HepG2 (cell line): ENCODE results near the gene CFAP210. TPM values are rescaled to one million over a fixed set of nuclear protein-coding genes. Genes with fewer than 3 reads are reported as not detected.
A peak's percentile ranks its signal among the peaks of the same experiment; 100 is the strongest.

ENCODE experiments used
- AGO2 ChIP-seq: fragments of 200-400 bp; formaldehyde crosslinking; optimal IDR thresholded peaks from 2 replicates; pipeline ENCODE3; 2017; ENCODE audit warnings: mild to moderate bottlenecking, low read depth, low read length, moderate library complexity
- FOXK1 ChIP-seq: sonication (generic); formaldehyde crosslinking; IDR thresholded peaks from 2 replicates; pipeline ENCODE4 v1.4.0; 2020; ENCODE audit warnings: low read depth, missing genetic modification reagents, borderline replicate concordance
- IRF2 ChIP-seq: IDR thresholded peaks from 2 replicates; pipeline ENCODE4 v1.6.1; 2018; ENCODE audit warnings: missing genetic modification reagents, missing compliant biosample characterization
- RXRA ChIP-seq: sonication (generic); formaldehyde crosslinking; IDR thresholded peaks from 2 replicates; pipeline ENCODE4 v1.5.1; 2020; ENCODE audit warnings: missing genetic modification reagents
- TAF15 ChIP-seq: fragments of 200-400 bp; formaldehyde crosslinking; IDR thresholded peaks from one replicate; pipeline ENCODE4 v1.6.1; 2018; ENCODE audit warnings: mild to moderate bottlenecking, low read depth, low read length; ENCODE audit not compliant: poor library complexity, severe bottlenecking
- ZNF224 ChIP-seq: sonication (generic); formaldehyde crosslinking; IDR thresholded peaks from 2 replicates; pipeline ENCODE4 v1.5.0; 2020; ENCODE audit warnings: mild to moderate bottlenecking, missing genetic modification reagents
- ZNF296 ChIP-seq: sonication (generic); formaldehyde crosslinking; conservative IDR thresholded peaks from 2 replicates; pipeline ENCODE4 v1.5.0; 2020; ENCODE audit warnings: mild to moderate bottlenecking, missing genetic modification reagents
- ZSCAN12 ChIP-seq: sonication (generic); formaldehyde crosslinking; IDR thresholded peaks from 2 replicates; pipeline ENCODE4 v1.9.0; 2021; ENCODE audit warnings: mild to moderate bottlenecking, missing genetic modification reagents
- polyA plus RNA-seq, 8 experiments: library from polyadenylated mRNA; depleted of rRNA in 3 of 8; stranded (reverse) in 7 of 8; unstranded in 1 of 8; fragments of >200 nt; fragmentation: Illumina TruSeq in 4 of 8; extraction: Trizol in 4 of 8; gene quantifications; 2 replicates each; pipeline versions ENCODE4 v1.2.1 to v1.2.3, GENCODE V29; 2011 to 2016; ENCODE audit warnings: low read depth in 4 of 8, missing spikeins in 1 of 8, mixed read lengths in 1 of 8; ENCODE audit not compliant: insufficient read depth in 1 of 8
- total RNA-seq, 5 experiments: library from RNA; depleted of rRNA; stranded (reverse); fragments of >200 nt; fragmentation: Illumina TruSeq; extraction: Trizol; gene quantifications; 2 replicates each; pipeline ENCODE4 v1.2.3, GENCODE V29; 2016; ENCODE audit warnings: low read depth in 1 of 5
- TF ChIP-seq, protein P1 (sequence below): IDR thresholded peaks from 2 replicates; pipeline ENCODE4 v1.4.0; 2020; ENCODE audit warnings: mild to moderate bottlenecking, missing genetic modification reagents
- TF ChIP-seq, protein P2 (sequence below): sonication (generic); formaldehyde crosslinking; IDR thresholded peaks from 2 replicates; pipeline ENCODE4 v1.5.1; 2020; ENCODE audit warnings: missing genetic modification reagents, mild to moderate bottlenecking, borderline replicate concordance
- TF ChIP-seq, protein P3 (sequence below): sonication (generic); formaldehyde crosslinking; IDR thresholded peaks from 2 replicates; pipeline ENCODE4 v1.4.0; 2020; ENCODE audit warnings: low read depth, mild to moderate bottlenecking, missing genetic modification reagents
- TF ChIP-seq, protein P4 (sequence below): sonication (generic); formaldehyde crosslinking; conservative IDR thresholded peaks from 2 replicates; pipeline ENCODE4 v1.8.0; 2022; ENCODE audit warnings: low read depth, missing genetic modification reagents
- TF ChIP-seq, protein P5 (sequence below): sonication (generic); formaldehyde crosslinking; IDR thresholded peaks from 2 replicates; pipeline ENCODE4 v1.8.0; 2022; ENCODE audit warnings: missing genetic modification reagents, mild to moderate bottlenecking, moderate library complexity, borderline replicate concordance

Gene CFAP210
- total and polyA plus RNA-seq, 2 of the 13 experiments (the other 11 are each of a cell fraction or from before 2014, with no cell fraction given), result 0.18 TPM; not detected in 1

DNA sequence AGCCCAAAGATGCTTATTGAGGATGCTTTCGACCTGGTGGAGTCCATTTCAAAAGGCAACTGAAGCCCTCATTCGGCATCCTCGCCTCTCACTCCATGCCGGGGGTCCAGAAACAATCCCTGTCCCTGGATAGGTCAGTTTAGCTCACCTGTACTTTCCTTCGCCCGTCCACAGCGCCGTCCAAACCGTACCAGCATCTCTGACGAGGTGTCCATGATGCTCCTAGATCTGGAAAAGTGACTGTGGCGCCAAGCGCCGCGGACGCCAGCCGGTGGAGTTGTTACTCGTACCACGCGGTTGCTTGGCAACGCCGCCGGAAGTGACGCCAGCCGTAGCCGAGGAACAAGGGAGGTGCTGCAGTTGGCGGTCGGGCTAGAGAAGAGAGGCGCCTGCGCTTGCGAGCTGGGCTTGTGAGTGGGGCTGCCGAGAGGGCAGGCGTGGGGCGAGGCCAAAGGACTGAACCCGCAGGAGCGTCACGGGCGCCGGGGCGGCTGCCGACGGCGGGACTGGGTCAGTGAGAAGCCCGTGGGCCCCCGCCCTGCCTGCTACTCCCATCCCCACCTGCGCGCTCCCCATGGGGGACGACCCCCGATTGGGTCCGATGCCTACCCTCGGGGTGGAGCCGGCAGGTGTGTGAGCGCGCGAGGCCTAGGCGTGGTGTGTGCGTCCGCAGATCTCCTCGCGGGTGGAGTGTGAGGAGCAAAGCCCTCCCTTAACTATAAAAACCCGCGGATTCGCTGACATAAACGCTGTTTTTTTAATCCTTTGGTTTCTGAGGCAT lies at the start of gene CFAP210, which contains the start of gene PHOSPHO2 (continued):
- TF ChIP-seq, protein P1, sequence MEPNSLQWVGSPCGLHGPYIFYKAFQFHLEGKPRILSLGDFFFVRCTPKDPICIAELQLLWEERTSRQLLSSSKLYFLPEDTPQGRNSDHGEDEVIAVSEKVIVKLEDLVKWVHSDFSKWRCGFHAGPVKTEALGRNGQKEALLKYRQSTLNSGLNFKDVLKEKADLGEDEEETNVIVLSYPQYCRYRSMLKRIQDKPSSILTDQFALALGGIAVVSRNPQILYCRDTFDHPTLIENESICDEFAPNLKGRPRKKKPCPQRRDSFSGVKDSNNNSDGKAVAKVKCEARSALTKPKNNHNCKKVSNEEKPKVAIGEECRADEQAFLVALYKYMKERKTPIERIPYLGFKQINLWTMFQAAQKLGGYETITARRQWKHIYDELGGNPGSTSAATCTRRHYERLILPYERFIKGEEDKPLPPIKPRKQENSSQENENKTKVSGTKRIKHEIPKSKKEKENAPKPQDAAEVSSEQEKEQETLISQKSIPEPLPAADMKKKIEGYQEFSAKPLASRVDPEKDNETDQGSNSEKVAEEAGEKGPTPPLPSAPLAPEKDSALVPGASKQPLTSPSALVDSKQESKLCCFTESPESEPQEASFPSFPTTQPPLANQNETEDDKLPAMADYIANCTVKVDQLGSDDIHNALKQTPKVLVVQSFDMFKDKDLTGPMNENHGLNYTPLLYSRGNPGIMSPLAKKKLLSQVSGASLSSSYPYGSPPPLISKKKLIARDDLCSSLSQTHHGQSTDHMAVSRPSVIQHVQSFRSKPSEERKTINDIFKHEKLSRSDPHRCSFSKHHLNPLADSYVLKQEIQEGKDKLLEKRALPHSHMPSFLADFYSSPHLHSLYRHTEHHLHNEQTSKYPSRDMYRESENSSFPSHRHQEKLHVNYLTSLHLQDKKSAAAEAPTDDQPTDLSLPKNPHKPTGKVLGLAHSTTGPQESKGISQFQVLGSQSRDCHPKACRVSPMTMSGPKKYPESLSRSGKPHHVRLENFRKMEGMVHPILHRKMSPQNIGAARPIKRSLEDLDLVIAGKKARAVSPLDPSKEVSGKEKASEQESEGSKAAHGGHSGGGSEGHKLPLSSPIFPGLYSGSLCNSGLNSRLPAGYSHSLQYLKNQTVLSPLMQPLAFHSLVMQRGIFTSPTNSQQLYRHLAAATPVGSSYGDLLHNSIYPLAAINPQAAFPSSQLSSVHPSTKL (CRISPR knock-in tag), result peak; percentile 76
- TF ChIP-seq RXRA (CRISPR knock-in tag) (peak; percentile 79; the same call in 1 of the 2 replicates), IRF2 (CRISPR knock-in tag) (peak; percentile 69), AGO2 (peak; percentile 72), ZNF224 (CRISPR knock-in tag) (peak; percentile 79; the same call in 1 of the 2 replicates), TAF15 (peak; percentile 94), ZNF296 (CRISPR knock-in tag) (peak; percentile 89), ZSCAN12 (CRISPR knock-in tag) (peak; percentile 89; the same call in 1 of the 2 replicates), FOXK1 (CRISPR knock-in tag) (peak; percentile 93)
- TF ChIP-seq, protein P2, sequence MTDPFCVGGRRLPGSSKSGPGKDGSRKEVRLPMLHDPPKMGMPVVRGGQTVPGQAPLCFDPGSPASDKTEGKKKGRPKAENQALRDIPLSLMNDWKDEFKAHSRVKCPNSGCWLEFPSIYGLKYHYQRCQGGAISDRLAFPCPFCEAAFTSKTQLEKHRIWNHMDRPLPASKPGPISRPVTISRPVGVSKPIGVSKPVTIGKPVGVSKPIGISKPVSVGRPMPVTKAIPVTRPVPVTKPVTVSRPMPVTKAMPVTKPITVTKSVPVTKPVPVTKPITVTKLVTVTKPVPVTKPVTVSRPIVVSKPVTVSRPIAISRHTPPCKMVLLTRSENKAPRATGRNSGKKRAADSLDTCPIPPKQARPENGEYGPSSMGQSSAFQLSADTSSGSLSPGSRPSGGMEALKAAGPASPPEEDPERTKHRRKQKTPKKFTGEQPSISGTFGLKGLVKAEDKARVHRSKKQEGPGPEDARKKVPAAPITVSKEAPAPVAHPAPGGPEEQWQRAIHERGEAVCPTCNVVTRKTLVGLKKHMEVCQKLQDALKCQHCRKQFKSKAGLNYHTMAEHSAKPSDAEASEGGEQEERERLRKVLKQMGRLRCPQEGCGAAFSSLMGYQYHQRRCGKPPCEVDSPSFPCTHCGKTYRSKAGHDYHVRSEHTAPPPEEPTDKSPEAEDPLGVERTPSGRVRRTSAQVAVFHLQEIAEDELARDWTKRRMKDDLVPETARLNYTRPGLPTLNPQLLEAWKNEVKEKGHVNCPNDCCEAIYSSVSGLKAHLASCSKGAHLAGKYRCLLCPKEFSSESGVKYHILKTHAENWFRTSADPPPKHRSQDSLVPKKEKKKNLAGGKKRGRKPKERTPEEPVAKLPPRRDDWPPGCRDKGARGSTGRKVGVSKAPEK (CRISPR knock-in tag), result 0 out of 2 replicates have a peak, but pooled peaks have one; percentile 61
- TF ChIP-seq, protein P3, sequence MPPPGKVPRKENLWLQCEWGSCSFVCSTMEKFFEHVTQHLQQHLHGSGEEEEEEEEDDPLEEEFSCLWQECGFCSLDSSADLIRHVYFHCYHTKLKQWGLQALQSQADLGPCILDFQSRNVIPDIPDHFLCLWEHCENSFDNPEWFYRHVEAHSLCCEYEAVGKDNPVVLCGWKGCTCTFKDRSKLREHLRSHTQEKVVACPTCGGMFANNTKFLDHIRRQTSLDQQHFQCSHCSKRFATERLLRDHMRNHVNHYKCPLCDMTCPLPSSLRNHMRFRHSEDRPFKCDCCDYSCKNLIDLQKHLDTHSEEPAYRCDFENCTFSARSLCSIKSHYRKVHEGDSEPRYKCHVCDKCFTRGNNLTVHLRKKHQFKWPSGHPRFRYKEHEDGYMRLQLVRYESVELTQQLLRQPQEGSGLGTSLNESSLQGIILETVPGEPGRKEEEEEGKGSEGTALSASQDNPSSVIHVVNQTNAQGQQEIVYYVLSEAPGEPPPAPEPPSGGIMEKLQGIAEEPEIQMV, result peak; percentile 97
- TF ChIP-seq, protein P4, sequence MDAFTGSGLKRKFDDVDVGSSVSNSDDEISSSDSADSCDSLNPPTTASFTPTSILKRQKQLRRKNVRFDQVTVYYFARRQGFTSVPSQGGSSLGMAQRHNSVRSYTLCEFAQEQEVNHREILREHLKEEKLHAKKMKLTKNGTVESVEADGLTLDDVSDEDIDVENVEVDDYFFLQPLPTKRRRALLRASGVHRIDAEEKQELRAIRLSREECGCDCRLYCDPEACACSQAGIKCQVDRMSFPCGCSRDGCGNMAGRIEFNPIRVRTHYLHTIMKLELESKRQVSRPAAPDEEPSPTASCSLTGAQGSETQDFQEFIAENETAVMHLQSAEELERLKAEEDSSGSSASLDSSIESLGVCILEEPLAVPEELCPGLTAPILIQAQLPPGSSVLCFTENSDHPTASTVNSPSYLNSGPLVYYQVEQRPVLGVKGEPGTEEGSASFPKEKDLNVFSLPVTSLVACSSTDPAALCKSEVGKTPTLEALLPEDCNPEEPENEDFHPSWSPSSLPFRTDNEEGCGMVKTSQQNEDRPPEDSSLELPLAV (CRISPR knock-in tag), result no peak
- TF ChIP-seq, protein P5, sequence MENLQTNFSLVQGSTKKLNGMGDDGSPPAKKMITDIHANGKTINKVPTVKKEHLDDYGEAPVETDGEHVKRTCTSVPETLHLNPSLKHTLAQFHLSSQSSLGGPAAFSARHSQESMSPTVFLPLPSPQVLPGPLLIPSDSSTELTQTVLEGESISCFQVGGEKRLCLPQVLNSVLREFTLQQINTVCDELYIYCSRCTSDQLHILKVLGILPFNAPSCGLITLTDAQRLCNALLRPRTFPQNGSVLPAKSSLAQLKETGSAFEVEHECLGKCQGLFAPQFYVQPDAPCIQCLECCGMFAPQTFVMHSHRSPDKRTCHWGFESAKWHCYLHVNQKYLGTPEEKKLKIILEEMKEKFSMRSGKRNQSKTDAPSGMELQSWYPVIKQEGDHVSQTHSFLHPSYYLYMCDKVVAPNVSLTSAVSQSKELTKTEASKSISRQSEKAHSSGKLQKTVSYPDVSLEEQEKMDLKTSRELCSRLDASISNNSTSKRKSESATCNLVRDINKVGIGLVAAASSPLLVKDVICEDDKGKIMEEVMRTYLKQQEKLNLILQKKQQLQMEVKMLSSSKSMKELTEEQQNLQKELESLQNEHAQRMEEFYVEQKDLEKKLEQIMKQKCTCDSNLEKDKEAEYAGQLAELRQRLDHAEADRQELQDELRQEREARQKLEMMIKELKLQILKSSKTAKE (CRISPR knock-in tag), result no peak
